Activated CD8-positive, alpha-beta memory T cell treated with anti-CD3 and anti-CD28 coated beads for 48 hours (primary cell): ENCODE measurements around the gene SSC4D.
A peak's percentile ranks its signal among the peaks of the same experiment; 100 is the strongest.
"Not testable (repeated sequence)": the region's sequence is repeated elsewhere in the genome, so short reads cannot be mapped to it uniquely, and the experiment has no call there.

ENCODE experiments used
- DNase-seq, 3 experiments: peaks; one replicate each; pipeline ENCODE4 v3.0.0-alpha.2; 2020; ENCODE audit warnings: low read depth in 2 of 3, low spot score in 2 of 3

Gene SSC4D

GRCh38 chr7:76409537-76409936 lies at the start of gene SSC4D:
SSC4D (minus strand) TSS chr7:76409697; CDS start chr7:76404439, 5,258 bp downstream.
- DNase-seq = no peak

GRCh38 chr7:76458504-76458903 lies 49.0 kb upstream of the SSC4D start:
- DNase-seq = not testable (repeated sequence)

GRCh38 chr7:76457017-76457416 lies 47.5 kb upstream of the SSC4D start:
- not testable (repeated sequence) for DNase-seq

- not testable (repeated sequence) for DNase-seq
Measured at GRCh38 chr7:76445577-76446008, 36.1 kb upstream of the SSC4D start.

GRCh38 chr7:76443846-76444245 lies 34.3 kb upstream of the SSC4D start:
- not testable (repeated sequence) for DNase-seq

GRCh38 chr7:76442664-76443446 lies 33.4 kb upstream of the SSC4D start:
- DNase-seq = not testable (repeated sequence)

GRCh38 chr7:76441792-76442191 lies 32.3 kb upstream of the SSC4D start:
- DNase-seq = not testable (repeated sequence)

GRCh38 chr7:76440404-76440803 lies 30.9 kb upstream of the SSC4D start:
- DNase-seq = not testable (repeated sequence)

- DNase-seq = not testable (repeated sequence)
Measured at GRCh38 chr7:76439120-76439888, 29.8 kb upstream of the SSC4D start.

GRCh38 chr7:76437873-76438272 lies 28.4 kb upstream of the SSC4D start:
- DNase-seq = peak in 1 of 3 experiments; percentile 12

- no peak for DNase-seq
Measured at GRCh38 chr7:76430836-76431235, 21.3 kb upstream of the SSC4D start.

GRCh38 chr7:76430211-76430610 lies 20.7 kb upstream of the SSC4D start:
- DNase-seq = no peak

GRCh38 chr7:76428868-76429805 lies 19.6 kb upstream of the SSC4D start:
- no peak for DNase-seq

- DNase-seq = no peak
Measured at GRCh38 chr7:76428149-76428823, 18.8 kb upstream of the SSC4D start.

- no peak for DNase-seq
Measured at GRCh38 chr7:76427635-76428034, 18.1 kb upstream of the SSC4D start.

- DNase-seq = no peak
Measured at GRCh38 chr7:76426246-76426645, 16.7 kb upstream of the SSC4D start.

GRCh38 chr7:76425558-76425957 lies 16.1 kb upstream of the SSC4D start:
- DNase-seq = not testable (repeated sequence)

GRCh38 chr7:76425156-76425555 lies 15.7 kb upstream of the SSC4D start:
- no peak for DNase-seq

- DNase-seq = no peak
Measured at GRCh38 chr7:76424413-76425111, 15.1 kb upstream of the SSC4D start, which contains the start of gene ZP3. ZP3 (plus strand) TSS chr7:76424950; CDS start chr7:76424965, 15 bp downstream.
